MV-4-11 (cell line): ENCODE data around the gene KCNJ5.
A peak's percentile ranks its signal among the peaks of the same experiment; 100 is the strongest.

ENCODE experiments used
- DNase-seq: peaks from one replicate; lab custom pipeline; 2025; lab: John Stamatoyannopoulos, UW

Gene KCNJ5

DNA sequence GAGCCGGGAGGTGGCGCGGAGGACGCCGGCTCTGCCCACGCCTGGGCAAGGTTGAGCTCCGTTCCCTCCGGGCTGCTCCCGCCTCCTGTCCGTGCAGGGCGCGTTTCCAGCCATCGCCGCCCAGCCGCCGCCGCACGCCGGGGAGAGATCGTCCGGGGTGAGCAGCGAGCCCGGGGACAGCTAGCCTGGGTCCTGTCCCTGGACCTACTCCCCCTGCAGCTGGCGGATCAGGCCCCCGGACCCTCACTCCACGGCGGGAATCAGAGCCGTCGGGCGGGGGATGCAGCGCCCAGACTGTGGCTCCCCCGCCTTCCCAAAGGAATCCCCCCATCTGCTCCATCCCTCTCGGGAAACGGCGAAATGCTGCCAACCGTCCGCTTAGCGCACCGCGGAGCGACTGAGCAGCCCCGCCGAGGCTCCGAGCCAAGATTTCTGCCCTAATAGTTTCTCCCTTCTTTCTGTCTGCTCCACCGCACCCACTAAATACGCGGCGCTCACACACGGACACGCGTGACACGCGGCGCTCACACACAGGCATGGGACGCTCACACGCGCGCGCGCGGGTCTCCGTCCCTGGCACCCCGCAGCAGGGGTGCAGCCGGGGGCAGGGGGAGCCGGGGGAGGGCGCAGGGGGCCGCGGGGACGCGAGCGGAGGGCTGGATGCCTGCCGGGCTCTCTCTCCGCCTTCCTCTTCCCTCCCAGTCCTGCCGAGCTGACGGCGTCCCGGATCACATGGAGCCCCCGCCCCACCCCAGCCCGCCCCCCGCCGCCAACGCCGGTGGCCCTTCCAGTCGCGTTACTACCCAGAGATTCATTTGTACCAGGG lies at the start of gene KCNJ5:
KCNJ5 (plus strand) TSS at position 814 of the 826 bp plus-strand sequence. CDS start 19,918 bp downstream, outside the sequence.
- no peak for DNase-seq

DNA sequence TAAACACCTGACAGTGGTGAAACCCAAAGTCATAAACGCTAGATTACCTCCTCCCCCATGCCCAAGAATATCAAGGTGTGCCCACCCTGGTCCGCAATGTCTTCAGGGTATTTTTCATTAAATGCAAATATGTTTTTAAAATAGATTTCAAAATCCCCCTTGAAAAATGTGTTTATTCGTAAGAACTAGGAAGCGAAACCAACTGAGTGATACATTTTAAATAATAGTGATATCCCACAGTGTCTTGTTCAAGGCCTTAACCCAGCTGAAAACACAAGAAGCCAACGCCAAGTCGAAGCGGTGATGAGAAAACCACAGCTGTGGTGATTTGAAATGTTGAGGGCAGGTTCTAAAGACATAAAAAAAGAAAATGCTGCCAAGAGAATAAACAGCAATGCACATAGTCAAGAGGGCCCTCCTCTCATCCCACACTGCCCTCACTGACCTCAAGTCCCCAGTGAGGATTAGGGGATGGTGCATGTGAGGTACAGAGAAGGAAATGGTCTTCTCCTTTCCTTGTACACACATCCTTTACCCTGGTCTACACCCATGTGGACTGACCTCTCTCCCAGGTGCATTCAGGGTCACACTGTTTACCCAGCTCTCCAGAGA lies 49.6 kb upstream of the KCNJ5 start:
- DNase-seq = peak; percentile 85

DNA sequence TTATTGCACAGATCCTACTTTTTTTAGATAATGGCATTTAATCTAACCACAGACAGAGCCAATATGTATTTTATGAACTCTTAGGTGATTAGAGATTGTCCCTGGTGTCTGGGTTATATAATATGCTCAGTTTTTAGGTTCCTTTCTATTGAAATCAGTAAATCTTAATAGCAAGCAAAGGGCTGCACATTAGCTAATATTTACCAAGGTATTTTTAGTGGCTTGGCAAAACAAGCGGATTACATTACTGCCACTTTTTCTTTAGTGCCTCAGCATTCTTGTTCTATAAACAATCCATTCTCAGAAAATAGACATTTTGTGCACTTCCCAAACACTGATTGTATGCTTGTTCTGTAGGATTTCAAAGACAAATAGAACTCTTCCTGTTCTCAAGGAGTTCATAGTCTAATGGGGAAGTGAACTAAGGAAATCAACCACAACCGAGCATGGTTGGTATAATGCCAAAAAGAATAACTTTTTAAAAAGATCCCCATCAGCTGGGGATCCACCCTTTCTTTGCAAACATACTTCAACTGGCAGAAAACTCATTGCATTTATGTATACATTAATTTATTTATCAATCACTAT lies 47.9 kb upstream of the KCNJ5 start:
- DNase-seq = peak; percentile 69

DNA sequence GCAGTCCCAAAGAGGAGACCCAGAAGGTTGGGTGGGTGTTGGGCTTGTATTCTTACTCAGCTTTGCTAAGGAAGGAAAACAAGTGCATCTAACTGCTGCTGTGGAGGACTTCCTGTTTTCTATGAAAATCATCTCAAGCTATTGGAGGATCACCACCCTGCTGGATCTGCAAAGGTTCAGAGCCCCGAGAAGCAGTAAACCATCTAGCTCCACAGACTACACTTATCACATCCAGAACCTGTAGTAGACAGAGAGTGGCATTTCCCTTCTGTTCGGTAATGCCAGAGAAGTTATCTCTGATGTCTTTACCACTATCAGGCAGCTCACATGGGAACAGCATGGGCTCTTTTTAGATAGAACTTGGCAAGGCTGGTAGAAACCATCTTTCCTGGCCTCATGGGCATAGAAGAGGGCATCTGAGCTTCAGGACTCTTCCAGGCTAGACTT lies 45.8 kb upstream of the KCNJ5 start:
- peak; percentile 53 for DNase-seq

DNA sequence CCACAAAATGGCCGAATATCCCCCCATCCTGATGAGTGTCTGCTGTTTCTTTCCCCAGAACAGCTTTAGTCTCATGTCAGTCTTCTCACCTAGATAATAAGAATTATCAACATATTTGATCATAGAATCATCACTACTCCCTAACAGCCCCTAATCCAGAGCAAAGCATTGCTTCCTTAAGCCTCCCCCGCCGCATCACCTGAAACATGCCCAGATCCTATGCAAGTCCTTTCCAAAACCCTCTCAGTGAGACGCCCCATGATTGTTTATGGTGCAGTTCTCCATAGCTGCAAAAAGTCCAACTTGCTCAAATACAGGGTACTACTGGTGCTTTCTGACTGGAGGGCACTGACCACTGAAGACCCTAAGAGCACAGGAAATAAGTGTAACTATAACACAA lies 44.2 kb upstream of the KCNJ5 start:
- no peak for DNase-seq

DNA sequence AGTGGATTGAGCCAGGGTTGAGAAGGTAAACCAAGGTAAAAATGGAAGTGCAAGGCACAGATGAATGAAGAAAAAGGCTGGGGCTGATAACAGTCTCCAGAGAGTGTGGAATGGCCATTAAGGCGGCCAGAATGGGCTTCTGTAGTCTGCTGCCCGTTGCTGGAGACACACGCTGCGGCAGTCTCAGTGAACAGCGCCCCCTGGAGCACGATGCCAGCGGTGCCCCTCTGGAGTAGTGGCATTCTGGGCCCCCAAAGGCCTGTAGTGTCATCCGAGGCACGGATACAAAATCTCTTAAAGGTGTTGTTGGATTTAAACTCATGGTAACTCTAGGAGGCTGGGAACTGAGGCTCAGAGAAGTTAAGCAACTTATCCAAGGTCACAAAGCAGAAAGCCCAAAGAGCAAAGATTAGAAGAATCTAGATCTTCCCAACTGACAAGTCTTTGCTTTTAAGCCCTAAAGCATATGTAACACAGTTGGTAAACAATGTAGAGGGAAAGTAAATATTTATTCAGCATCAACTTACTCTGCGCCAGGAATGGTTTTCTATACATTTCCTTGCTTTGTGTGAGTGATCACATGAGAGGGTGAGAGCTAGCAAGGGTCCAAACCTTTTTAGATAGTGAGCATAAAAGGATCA lies 42.2 kb upstream of the KCNJ5 start:
- peak; percentile 27 for DNase-seq

DNA sequence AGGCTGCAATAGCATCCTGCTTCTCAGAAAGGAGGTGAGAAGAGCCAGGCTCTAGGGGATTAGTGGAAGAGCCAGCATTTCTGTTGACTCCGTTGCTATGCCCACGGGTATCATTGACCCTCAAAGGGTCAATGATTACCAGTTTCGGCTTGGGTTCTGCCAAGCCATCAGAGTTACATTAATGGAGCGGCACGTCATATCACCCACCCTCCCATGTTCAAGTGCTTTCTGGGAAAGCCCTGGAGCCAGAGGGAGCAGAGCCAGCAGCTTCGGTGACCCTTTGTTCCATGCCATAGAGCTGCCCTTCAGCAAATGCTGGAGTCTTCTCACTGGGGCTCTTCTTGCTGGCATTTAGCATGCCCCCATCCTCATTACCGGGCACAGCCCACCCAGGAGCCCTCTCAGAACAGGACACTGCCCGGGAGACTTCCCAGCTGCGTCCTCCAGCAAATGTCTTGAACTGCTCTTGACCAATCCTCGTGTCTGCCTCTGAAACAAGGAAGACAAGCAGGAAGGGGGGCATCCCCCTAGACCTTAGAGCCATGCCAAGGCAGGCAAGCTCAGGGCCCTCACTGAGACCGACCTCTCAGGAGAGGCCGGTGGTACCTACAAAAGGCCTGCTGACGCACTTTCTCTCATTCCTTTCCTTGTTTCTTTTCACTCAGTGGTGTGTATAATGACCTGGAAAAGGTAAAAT lies 38.7 kb upstream of the KCNJ5 start:
- no peak for DNase-seq

DNA sequence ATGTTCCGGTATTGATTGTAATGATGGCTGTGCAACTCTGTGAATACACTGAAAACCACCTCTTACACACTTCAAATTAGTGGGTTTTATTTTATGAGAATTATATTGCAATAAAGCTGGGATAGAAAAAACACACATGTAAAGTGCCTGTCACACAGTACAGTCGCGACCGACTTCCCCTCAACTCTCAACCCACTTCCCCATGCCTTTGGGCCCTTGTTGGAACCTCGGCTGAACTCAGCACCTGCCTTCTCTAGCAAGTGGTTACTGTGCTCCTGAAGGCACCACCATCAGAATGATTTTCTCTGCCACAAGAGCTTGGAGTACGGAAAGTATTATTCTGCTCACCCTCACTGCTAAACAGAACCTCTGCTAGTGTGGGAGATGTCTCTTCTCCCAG lies 37.6 kb upstream of the KCNJ5 start:
- DNase-seq = no peak

DNA sequence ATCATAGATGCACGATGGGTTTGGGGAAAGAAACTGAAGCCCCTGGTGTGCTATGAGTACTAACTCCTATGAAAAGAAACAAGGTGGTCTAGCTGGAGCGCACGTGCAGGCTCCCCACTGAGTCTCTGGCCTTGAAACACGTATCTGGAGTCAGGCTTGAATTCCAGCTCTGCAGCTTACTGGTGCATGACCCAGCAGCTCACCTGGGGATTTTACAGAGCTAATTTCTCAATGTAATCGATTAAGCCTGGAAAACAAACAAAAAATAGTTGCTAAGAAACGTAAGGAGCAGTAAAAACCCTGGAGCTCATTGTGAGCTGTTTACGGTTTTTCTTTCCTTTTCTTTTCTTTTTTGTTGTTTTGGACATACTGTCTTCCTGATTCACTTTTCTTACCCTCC lies 36.3 kb upstream of the KCNJ5 start:
- DNase-seq = no peak

DNA sequence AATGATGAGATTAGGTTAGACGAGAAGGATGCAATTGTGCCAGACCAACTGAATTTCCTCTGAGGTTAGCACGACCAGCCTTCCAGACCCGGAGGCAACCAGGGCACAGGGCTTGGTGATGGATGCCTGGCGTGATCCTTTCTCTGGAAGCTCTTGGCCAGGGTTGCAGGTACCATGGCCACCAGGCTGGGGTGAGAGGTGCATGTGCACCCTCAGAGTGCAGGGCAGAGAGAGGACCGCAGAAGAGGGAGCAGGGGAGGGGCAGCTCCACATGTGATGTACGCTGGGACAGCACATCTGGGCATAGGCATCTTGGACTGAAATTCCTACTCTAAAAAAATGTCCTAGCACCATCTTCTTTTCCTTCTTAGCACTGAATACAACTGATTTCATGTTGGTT lies 34.9 kb upstream of the KCNJ5 start:
- DNase-seq = no peak

DNA sequence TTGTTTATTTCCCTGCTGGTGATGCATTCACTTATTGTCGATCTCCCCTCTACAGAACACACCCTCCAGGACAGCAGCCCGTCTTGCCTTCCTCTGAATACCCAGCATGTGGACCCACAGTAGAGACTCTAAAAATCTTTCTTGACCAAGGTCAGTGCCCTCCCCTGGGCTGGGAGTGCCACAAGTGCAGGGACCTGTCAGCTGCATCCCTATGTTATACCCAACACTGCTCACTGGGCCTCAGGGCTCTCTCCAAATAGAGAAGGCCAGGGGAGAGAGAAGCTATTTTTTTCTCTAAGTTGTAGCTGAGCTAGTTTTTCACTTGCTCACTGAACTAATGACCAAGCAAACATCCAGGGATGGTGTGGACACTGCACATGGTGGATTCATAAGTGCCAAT lies 33.8 kb upstream of the KCNJ5 start:
- DNase-seq = no peak

DNA sequence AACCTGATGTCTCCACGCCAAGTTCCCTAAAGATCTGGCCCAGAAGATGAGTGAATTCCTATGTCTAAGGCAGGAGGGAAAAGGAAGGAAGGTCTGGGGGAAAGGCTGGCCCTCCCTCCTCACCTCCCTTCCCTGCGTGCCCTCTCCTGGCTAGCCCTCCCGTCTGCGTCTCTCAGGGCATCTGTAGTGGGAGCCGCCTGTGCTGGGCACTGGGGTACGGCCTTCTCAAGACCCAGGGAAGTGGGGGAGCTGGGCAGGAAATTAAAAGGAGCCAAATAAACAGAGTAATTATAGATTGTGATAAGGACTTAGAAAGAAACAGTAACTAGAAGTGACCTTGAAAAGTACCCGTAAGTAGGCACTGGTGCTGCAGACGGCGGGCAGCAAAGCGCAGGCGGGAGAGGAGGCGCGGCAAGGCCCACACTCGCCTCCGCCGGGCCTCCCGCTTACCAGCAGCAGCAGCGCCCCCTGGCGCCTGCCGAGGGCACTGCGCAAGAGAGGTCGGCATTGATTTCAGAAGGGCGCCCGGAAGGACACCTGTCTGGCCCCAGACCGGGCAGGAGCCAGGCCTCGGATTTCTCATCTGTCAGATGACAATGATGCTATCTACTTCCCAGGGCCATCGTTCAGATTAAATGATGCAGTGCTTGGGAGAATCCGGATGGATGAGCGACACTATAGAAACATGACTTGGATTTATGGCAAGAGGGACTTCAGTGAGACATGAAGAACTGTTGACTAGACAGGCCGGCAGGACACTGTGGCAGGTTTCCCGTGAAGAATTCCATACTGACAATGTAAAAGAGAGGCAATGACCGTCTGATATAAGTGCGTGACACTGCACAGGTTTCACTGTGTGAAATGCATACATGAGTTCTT lies 31.4 kb upstream of the KCNJ5 start:
- peak; percentile 49 for DNase-seq

DNA sequence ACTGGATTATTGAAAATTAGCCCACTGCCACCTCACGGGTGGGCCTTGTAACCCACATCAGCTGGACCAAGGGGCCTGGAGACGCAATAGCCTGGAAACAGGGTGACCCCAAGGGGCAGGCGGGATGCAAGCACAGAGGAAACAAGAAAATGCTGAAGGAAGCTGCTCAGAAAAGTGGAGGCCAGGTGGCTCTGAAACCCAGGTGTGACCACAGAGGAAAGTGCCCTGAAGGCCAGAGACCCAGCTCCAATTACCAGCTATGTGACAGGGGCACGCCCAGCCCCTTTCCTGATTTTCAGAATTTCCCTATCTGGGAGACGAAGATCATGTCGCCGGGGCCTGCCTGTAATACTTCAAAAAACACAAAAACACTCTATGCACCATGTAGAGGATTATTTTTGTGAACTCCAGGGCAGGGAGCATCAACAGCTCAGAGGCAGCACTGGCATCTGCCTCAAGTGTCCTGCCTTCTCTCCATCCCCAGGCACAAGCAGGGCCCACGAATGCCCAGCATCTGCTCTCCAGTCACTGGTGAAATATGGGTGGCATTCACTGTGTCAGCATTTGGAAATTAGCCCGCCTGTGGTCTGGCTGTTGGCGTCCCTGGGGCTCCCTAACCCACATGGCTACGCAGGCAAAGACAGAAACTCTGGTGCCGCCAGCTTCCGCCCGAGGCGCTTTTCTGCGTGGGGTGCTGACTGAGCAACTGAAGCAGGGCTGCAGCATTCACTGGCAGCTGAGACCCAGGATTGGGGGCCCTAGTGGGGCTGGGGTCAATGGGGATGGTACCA lies 30.4 kb upstream of the KCNJ5 start:
- DNase-seq = no peak

DNA sequence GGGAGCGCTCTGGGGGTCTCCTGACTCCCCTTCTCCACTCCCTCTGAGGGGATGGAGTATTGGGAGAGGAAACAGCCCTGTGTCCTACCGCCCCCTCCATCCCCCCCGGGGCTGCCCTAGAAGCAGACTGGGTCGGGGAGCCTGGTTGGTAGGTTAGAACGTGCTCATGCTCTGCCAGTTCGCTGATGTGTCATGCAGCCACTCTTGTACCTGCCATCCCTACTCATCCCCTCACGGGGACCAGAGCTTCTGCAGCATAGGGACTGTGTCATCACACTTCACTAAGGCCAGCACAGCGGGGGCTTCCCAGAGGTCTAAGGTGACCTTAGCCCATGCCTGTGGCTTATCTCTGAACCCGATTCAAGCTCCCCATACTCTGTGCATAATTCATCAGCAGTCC lies 28.8 kb upstream of the KCNJ5 start:
- no peak for DNase-seq

DNA sequence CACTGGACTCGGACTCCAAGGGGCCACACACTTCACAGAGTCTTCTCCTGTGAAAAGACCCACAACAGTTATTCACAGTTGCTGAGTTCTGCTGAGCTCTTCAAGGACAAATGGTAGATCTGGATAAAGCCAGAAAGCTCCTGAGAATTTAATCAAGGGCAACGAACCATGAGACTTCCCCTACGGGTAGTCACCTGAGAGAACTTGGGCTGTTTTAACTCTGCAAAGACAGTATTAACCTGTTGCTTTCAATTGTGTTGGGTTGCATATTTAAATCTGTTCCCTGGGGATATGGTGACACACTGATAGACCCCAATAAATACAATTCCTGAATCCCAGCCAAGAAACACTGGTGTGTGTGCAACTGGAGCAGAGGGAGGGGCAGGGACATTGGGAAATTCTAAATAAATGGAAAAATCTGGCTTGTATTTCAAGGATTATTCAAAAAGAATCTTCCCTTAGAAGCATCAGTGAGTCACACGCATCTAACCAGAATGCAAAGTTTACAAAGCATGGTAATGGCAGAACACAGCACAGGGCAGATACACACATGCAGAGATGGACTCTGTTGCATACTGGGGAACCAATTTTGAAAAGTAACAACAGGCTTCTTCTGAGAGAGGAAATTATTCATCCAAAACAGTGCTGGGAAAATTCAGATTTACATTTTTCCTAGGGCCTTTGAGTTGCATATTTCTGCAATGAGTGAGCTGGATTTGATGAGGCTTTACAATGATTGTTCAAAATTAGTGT lies 28.1 kb upstream of the KCNJ5 start:
- no peak for DNase-seq

DNA sequence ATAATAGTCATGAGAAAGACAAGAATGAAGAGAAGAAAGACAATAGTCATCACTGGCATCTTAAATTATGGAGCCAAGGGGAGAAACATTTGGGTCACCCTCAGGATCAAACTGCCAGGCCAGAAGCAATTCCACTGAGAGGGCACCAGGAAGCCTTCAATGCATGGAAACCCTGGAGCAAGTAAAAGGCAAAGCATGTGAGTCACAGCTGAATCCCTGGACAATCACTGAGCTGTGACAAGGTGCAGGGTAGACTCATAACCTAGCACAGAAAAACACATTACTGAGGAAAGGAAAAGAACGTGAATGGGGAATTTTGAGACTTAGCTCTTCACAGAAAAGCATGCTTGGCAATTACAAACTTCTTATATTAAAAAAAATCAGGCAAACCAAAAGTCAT lies 25.7 kb upstream of the KCNJ5 start:
- DNase-seq = no peak

DNA sequence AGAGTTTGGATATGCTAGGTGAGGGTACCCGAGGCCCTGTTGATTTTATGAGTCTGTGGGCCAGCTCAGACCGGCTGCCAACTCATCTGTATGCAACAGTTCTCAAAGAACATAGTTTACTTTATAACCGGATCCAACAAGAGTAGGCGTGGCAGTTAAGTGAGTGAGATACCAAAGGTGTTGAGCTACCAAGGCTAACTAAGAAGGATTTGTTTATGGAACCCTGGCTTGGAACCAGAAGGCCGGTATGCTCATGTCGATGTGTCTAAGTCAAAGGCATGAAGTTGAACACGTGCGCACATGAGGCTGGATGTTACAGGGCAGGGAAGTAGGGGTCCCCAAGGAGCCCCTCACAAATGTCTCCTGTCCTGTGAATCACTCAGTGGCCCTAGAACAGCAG lies 23.9 kb upstream of the KCNJ5 start, which contains the start of gene KCNJ1:
KCNJ1 (minus strand) TSS at position 20 of the 400 bp plus-strand sequence. CDS start 27,053 bp downstream, outside the sequence.
- DNase-seq = no peak

DNA sequence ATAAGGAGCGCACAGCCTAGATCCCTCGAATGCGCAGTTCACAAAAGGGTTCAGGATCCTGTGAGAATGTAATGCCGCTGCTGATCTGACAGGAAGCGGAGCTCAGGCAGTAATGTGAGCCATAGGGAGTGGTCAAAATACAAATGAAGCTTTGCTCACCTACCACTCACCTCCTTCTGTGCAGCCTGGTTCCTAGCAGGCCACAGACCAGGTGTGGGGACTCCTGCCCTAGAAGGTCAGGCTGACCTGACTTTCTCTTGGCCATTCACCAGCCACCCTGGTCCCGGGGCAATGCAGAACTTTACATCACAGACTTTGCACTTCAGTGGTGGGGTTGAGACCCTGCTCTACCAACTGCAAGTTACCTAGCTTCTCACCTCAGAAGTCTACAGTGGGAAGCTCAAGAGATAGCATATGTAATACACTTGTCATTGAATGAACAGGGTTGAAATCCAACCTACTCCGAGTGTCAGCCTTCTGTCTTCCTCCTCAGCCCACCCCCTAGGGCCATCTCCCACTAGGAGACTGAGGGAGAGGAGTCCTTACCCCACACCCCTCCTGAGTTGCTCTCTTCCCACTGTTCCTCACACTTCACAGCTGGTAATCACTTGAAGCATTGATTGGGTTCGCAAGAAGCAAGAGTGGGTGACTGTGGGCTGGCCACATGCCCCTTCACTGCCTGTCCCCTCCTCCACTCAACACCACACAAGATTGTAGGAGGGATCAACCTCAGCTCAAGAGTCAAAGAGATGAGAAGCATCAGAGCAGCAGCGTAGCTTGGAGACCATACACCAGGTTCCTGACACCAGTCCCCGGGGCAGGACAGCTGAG lies 22.1 kb upstream of the KCNJ5 start:
- DNase-seq = peak; percentile 7
